HEK293 (cell line): ENCODE results near the gene DNAJC3.

Experiments used
- CTCF ChIP-seq: fragments of 450-650 bp; formaldehyde crosslinking; IDR thresholded peaks from 2 replicates; pipeline ENCODE4 v1.5.1; 2016; ENCODE audit warnings: missing biosample characterization, missing genetic modification characterization
- GLI4 ChIP-seq: fragments of 450-650 bp; formaldehyde crosslinking; IDR thresholded peaks from 2 replicates; pipeline ENCODE4 v1.5.1; 2016; ENCODE audit warnings: missing biosample characterization, missing genetic modification characterization
- HIC1 ChIP-seq: fragments of 450-650 bp; formaldehyde crosslinking; IDR thresholded peaks from 2 replicates; pipeline ENCODE4 v1.5.1; 2016; ENCODE audit warnings: missing biosample characterization, missing genetic modification characterization
- PATZ1 ChIP-seq: fragments of 450-650 bp; formaldehyde crosslinking; IDR thresholded peaks from 2 replicates; pipeline ENCODE4 v1.5.1; 2016; ENCODE audit warnings: missing biosample characterization, missing genetic modification characterization
- REST ChIP-seq: fragments of 450-650 bp; formaldehyde crosslinking; IDR thresholded peaks from 2 replicates; pipeline ENCODE4 v1.5.1; 2016; ENCODE audit warnings: missing biosample characterization, missing genetic modification characterization
- TCF7L2 ChIP-seq: IDR thresholded peaks from 2 replicates; pipeline ENCODE4 v1.6.1; 2011; ENCODE audit warnings: low read depth, mild to moderate bottlenecking, inconsistent platforms, low read length, moderate library complexity, borderline replicate concordance
- YY1 ChIP-seq: fragments of 450-650 bp; formaldehyde crosslinking; IDR thresholded peaks from 2 replicates; pipeline ENCODE4 v1.5.1; 2018; ENCODE audit warnings: missing biosample characterization, missing genetic modification characterization
- ZEB2 ChIP-seq: fragments of 450-650 bp; formaldehyde crosslinking; IDR thresholded peaks from 2 replicates; pipeline ENCODE4 v1.5.1; 2016; ENCODE audit warnings: missing biosample characterization, missing genetic modification characterization
- ZNF24 ChIP-seq: fragments of 450-650 bp; formaldehyde crosslinking; IDR thresholded peaks from 2 replicates; pipeline ENCODE4 v1.5.1; 2016; ENCODE audit warnings: missing biosample characterization, missing genetic modification characterization
- ZNF350 ChIP-seq: fragments of 450-650 bp; formaldehyde crosslinking; IDR thresholded peaks from 2 replicates; pipeline ENCODE4 v1.5.0; 2017; ENCODE audit warnings: missing biosample characterization, mild to moderate bottlenecking, missing genetic modification characterization
- ZNF362 ChIP-seq: fragments of 450-650 bp; formaldehyde crosslinking; IDR thresholded peaks from 2 replicates; pipeline ENCODE4 v1.5.1; 2016; ENCODE audit warnings: missing biosample characterization, missing genetic modification characterization
- ZNF48 ChIP-seq: fragments of 450-650 bp; formaldehyde crosslinking; IDR thresholded peaks from 2 replicates; pipeline ENCODE4 v1.5.1; 2016; ENCODE audit warnings: missing biosample characterization, missing genetic modification characterization

- TF ChIP-seq CTCF (tag by site-specific recombination) (no peak), PATZ1 (no peak), ZNF350 (tag by site-specific recombination) (no peak), ZEB2 (tag by site-specific recombination) (no peak), ZNF24 (tag by site-specific recombination) (no peak), REST (tag by site-specific recombination) (no peak), GLI4 (no peak), ZNF48 (tag by site-specific recombination) (no peak), ZNF362 (no peak), TCF7L2 (no peak), HIC1 (tag by site-specific recombination) (no peak), YY1 (no peak)
These were observed 124.9 kb downstream of the DNAJC3 start for GRCh38 chr13:95801825-95802224.
